Endometrial microvascular endothelial cells (primary cell): ENCODE data around the gene CCNT1. TPM values are rescaled to one million over a fixed set of nuclear protein-coding genes. Genes with fewer than 3 reads are reported as not detected.
"Not testable (repeated sequence)": the region's sequence is repeated elsewhere in the genome, so short reads cannot be mapped to it uniquely, and the experiment has no call there.

ENCODE experiments used
- in situ Hi-C: cut with HindIII; loops from 2 replicates; pipeline ENCODE4 v1.10.0; 2017; ENCODE audit warnings: low sequenced_read_pairs, low pct_unique_long_range_greater_than_20kb; ENCODE audit errors: inconsistent ontology term
- total RNA-seq: library from RNA; depleted of rRNA; stranded (reverse); fragments of >200 nt; gene quantifications from one replicate; pipeline ENCODE4 v1.2.3, GENCODE V29; 2015; ENCODE audit errors: inconsistent ontology term

Gene CCNT1
- total RNA-seq, 1 donor from 2014 or later, result 14.6 TPM

DNA sequence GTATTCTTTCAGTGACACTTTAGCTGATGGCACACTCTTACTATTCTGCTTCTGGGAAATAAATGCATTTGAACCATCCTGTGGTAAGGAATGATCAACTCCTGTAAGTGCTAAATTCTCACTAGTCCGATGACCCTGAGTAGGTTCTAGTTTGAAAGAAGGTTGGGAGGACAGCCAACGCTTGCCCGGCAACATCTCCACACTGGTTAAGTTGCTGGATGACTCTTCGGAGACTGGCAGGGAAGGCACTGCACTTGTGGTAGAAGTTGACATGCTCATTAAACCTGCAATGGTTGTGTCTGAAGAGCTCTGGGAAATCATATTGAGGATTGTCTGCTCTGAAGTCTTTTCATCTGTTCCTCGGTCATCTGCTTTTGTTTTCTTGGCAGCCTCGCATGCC, 22.5 kb downstream of the CCNT1 start:
- in situ Hi-C loops, result no loop called here

DNA sequence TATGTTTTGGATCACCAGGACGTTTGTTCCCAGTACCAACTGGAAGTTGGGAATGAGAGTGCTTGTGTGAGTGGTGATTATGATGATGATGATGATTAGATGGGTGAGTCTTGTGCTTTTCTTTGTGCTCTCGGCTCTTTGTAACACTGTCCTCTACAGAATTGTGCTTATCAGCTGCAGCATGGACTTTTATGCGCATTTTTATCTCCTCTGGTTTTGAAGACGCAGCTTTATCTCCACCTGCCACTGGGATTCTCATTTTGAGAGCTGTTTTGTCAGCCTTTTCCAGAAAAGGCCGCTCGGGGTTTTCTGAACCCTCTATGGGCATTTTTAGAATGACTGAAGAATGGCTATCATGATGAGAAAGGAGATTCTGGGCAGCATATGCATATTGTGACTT, 22.9 kb downstream of the CCNT1 start:
- in situ Hi-C loops, result no loop called here

DNA sequence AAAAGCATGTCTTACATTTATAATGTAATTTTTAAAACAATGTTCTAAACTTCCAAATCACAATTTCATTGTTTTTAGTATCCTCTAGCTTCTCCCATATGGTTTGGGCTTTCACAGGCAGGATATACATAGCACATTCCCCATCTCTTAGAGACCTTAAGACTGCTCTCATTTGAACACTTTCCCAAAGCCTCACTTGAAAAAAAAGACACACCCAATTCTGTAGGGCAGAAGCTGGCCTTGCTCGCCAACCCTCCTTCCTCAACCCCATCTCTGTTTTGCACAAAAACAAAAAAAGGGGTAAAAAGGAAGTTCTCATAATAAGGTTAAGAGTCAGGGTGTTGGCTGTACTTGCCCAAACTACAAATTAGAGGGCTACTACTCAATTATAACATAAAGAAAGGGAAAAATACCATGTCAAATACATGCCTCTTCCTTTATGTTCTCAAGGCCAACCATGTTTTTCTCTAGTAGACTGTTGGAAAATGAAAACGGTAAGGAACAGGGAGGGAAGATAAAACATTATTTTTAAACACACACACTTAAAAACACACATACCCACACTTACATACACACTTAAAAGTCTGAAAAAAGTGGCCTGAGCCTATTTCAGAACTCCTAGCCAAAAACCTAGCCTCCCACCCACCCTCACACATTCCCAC, 24.6 kb downstream of the CCNT1 start:
- in situ Hi-C loops, result no loop called here

DNA sequence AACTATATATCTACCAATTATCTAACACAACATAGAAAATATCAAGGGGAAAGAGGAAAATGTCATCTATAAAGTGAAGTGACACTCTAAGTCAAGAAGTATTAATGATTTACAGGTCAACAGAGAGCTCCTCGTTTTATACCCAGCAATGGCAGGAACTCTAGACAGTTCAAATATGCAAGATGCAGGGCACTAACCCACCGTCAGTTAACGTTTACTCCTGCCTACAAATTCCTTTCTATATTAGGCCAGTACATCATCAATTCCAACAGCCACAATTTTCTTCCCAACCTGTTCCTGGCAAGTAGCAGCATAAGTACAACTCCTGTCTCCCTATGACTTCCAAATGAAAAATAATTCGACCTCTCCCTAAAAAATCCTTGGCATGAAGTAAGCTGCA, 25.5 kb downstream of the CCNT1 start:
- in situ Hi-C loops, result no loop called here

DNA sequence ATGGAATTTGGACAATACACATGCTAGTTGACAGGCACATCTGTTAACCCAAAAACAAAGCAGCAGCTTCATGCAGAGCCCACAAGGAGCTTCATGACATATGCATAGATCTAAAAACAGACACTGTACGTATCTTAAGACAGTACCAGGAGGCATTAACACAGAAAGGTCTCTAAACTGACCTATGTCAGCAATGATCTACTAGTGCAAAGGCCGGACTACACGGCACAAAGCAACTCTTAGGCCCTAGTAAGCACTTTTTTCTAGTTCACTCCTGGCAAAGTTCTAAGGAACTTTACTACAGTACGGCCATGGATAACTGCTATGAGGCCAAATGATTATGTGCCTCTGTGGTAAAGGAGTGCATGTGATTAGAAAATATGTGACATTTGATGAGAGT, 26.1 kb downstream of the CCNT1 start:
- in situ Hi-C loops, result no loop called here

DNA sequence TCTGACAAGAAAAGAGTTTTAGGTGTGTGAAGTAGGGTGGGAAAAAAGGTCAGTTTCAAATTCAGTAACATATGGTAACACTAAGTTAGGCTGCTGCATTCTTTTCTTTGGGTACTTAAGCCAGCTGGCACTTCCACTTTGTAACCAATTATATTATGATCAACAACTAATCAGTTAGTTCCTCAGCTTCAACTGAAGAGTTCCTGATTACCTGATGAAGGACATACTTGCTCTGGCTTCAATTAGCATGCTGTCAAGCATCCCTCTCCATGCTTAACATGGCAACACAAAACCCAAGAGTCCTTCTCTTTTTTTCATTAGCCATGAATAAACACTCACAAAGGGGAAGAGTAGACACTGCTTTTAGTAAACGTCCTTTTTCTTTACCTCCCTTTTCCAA, 27.7 kb downstream of the CCNT1 start:
- in situ Hi-C loops, result no loop called here

DNA sequence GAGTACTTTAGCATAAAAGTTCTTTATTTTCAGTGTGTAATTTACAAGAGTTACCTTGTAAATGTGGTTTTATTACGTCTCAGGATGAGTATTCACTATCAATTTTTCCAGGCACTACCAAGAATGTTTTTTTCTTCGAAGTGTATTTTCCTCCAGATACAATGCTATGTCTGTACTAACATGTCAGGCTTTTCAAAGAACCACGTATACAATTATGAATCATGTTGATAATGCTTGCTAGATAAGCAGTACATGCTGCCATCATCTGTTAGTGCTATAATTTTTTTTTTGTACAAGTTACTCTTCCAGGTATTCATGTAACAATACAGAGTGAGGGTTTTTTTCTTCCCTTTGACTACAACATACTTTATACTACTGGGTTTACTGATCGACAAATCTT, 28.9 kb downstream of the CCNT1 start:
- in situ Hi-C loops, result no loop called here

DNA sequence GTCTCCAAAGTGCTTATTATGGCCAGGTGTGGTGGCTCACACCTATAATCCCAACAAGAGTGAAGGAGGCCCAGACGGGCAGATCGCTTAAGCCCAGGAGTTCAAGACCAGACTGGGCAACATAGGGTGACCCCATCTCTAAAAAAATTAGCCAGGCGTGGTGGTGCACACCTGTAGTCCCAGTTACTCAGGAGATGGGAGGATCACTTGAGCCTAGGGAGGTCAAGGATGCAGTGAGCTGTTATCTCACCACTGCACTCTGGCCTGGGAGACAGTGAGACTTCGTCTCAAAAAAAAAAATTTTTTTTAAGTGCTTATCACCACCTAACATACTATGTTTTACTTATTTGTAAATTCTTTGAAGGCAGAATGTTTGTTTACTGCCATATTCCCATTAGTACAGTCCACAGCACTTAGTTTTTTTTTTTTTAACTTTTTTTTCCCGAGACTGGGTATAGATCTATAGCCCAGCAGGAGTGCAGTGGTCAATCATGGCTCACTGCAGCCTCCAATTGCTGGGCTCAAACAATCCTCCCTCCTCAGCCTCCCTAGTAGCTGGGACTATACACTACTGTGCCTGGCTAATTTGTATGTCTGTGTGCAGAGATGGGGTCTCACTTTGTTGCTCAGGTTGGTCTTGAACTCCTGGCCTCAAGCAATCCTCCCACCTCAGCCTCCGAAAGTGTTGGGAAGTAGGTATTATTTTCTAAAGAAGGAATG, 29.7 kb downstream of the CCNT1 start:
- in situ Hi-C loops, result no loop called here

DNA sequence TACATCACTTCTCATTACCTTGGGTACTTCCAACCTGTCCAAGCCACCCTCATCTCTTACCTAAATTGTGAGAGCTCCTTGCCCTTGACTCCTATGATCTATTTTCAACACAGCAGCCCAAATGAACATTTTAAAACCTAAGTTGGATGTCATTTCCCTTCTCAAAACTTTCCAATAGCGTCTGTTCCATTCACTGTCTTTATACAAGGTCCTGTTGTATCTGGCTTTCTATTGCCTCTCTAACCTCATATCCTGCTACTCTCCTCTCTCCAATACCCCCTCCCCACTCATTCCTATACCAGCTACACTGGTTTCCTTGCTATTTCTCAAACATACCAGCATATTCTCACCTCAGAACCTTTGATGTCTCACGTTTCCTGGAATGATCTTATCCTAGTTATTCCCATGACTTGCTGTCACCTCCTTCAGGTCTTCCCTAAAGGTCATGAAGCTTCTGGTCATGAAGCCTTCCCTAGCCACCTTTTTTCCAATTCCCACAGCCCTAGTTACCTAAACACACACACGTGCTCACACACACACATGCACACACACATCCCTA, 30.4 kb downstream of the CCNT1 start:
- in situ Hi-C loops, result no loop called here

DNA sequence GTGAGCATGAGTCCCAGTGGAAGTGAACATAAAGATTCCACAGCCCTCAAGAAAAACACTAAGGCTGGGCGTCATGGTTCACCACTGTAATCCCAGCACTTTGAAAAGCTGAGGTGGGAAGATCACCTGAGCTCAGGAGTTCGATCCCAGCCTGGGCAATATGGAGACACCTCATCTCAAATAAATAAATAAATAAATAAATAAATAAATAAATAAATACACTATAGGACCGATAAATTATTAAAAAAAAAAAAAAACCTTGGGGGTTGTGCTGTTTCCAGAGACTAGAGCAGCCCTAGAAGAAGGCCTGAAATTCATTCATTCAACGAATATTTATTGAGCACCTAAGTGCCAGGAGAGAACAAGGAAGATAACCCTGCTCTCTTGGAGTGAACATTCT, 33.0 kb downstream of the CCNT1 start:
- in situ Hi-C loops, result no loop called here

DNA sequence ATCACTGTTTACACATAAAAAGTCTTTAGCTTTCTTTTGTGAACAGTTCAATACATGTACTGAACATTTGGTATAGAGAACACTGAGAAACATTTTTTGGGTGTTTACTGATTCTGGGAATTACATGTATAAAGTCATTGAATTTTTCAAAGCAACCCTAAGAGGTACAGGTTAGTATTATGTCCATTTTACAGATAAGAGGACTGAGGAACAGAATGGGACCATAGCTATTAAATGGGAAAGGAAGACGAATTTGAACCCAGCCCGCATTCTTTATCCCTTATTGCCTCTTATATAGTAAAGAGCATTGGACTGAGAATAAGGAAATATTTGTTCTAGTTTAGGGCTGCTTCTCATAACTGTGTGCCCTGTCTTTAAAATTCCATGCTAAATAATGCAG, 33.6 kb downstream of the CCNT1 start:
- in situ Hi-C loops, result no loop called here

DNA sequence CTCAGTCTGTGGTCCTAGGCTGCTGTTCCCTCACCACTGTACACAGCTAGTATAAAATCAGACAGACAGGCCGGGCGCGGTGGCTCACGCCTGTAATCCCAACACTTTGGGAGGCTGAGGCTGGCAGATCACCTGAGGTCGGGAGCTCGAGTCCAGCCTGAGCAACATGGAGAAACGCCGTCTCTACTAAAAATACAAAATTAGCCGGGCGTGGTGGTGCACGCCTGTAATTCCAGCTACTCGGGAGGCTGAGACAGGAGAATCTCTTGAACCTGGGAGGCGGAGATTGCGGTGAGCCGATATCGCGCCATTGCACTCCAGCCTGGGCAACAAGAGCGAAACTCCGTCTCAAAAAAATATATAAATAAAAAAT, 34.0 kb downstream of the CCNT1 start:
- in situ Hi-C loops, result not testable (repeated sequence)

DNA sequence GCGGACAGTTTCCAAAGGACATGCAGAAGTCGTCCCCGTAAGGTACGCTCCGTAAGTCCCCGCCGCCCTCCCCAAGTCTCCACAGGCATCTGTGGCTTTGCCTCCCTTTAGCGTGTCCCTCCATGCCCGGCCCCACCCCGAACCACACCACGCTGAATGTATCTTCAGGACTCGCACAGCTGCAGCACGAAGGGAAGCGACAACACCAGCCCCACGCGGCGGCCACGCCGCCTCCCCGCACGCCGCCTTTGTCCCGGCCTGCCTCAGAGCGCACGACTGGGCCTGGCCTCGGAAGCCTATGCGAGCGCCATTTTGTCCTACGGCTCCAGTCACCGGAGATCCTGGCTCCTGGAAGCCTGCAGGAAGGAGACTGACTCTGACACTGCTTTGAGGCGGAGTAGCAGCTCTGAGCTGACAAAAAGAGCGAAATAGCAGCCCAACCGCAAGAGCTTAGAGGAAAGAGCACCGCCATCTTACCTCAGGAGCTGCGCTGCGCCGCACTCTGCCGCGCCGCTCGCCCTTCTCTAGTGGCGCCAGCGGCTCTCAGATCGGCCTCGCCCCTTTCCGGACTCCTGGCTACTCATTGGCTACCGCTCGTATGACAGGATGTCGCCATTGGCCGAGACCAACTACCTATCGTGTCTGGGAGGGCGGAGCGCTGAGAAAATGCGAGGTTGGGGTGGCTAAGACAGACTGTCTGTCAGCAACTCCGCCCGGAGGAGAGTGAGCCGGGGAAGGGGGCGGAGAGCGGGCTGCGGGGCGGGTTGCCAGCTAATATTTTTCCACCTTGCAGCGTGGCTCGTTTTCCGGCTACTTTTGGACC, 34.6 kb downstream of the CCNT1 start, which contains the start of gene KANSL2:
TSS of gene KANSL2 (minus strand) at position 529 of the 823 bp plus-strand sequence. CDS start 606 bp downstream, outside the sequence.
- in situ Hi-C loops, result no loop called here

DNA sequence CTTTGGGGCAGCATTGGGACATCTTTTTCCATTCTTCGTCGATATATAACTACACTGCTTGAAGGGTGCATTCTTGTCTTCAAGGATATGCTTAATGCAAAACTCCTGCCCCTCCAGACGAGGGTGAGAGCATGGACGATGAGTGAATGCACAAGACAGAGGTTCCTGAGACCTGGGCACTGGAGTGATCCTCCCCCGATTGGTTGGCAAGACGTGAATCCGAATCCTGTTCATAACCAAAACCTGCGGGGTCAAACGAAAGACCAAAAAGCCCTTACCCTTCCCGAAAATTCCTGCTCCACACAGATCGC, 35.2 kb downstream of the CCNT1 start:
- in situ Hi-C loops, result no loop called here

DNA sequence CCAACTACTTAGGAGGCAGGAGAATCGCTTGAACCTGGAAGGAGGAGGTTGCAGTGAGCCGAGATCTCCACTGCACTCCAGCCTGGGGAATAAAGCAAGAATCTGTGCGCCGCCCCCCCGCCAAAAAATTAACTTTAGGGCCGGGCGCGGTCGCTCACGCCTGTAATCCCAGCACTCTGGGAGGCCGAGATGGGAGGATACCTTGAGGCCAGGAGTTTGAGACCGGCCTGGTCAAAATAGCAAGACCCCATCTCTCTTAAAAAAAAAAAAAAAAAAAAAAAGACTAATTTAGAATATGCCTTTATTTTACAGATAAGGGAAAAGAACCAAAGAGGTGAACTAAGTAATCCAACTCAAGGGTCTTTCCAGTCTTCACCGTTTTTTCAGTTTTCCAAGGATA, 35.6 kb downstream of the CCNT1 start:
- in situ Hi-C loops, result no loop called here

DNA sequence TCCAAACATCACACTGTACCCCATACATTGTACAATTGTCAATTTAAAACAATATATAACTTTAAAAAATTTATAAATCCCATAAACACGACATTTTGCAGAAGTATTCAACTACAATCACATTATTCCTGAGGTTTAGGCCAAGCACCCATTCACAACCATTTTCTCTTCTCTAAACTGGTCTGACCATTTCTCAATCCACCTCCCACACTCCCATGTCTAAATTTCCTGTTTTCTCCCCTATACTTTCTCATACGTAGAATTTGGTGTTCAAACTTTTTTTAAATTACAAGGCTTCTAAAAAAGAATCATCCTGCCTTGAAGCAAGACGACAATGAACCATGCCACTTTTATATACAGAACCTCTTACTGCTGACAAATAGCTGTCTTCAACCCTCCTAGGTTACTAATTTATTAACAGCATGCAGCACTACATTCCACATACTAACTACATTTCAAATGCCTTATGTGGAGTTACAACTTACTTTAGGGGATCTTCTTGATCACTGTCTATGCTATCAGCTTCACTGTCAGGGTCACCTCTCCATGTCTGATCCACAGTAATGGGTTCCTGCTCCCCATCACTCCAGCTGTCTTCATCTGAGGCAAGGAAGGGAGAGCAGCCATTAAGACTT, 37.8 kb downstream of the CCNT1 start:
- in situ Hi-C loops, result no loop called here

DNA sequence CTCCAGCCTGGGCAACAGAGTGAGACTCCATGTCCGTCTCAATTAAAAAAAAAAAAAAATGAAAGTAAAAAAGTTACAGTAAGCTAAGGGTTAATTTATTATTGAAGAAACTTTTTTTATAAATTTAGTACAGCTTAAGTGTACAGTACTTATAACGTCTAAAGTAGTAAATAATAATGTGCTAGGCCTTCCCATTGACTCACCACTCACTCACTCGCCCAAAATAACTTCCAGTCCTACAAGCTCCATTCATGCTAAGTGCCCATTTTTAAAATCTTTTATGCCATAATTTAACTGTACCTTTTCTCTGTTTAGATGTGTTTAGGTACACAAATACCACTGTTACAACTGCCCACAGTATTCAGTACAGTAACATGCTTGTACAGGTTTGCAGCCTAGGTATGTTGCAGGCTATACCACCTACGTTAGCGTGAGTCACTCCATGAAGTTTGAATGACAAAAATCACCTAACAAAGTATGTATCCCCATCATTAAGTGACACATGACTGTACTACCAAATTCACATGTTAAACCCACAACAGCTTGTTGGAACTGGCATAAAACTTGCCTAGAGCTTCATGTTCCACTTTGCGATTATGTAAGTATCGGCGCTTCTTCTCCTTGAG, 45.2 kb downstream of the CCNT1 start:
- in situ Hi-C loops, result no loop called here

DNA sequence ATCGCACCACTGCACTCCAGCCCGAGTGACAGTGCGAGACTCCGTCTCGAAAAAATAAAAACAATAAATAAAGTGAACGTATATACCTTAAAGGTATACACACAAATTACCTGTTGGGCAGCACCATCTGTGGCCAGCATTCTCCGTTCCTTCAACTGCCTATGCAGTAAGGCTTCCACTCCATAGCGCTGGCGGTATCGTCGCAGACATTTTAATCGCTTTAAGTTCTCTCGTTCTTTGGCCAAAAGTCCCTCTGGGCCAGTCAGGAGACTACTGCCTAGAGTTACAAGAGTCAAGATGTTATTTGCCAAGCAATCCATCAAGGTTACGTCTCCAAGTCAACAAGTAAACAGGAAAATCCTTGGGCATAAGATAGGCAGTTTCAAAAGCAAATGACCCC, 47.5 kb downstream of the CCNT1 start:
- in situ Hi-C loops, result no loop called here

DNA sequence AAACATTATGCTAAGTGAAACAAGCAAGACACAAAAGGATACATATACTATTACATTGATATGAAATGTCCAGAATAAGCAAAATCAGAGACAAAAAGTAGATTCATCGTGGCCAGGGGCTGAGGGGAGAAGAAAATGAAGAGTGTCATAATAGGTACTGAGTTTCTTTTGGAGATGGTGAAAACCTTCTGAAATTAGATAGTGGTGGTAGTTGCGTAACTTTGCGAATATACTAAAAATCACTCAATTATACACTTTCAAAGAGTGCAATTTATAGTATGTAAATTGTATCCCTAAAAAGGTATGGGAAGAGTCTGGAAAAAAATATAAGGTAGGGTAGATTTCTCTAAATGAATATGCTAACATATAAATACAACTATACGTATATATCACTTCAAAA, 56.6 kb downstream of the CCNT1 start:
- in situ Hi-C loops, result no loop called here
